HepG2 (cell line): ENCODE data around the gene COPB2. TPM values are rescaled to one million over a fixed set of nuclear protein-coding genes. Genes with fewer than 3 reads are reported as not detected.

Experiments used
- ATAC-seq: fragments of 200-7000 bp; cut with Tn5 transposase; 3 replicates; pipeline ENCODE4 v1.9.1; 2020; ENCODE audit warnings: mild to moderate bottlenecking, moderate library complexity
- BruUV-seq: library from RNA; stranded (reverse); fragments of 400-500 nt; replicated peaks from 2 replicates; lab custom pipeline; 2021; lab: Mats Ljungman, UMichigan
- CTCF ChIA-PET: fragments of 300-600 bp; formaldehyde crosslinking; extraction: SDS; loops from one replicate; lab custom pipeline; 2021; ENCODE audit warnings: low total read pairs, inconsistent platforms, low intra/inter-chr PET ratio; lab: Yijun Ruan, JAX
- POLR2A ChIA-PET: fragments of 350-600 bp; sonication (Branson Sonifier 250); formaldehyde crosslinking; loops from one replicate; lab custom pipeline; 2020; ENCODE audit warnings: antibody characterized with exemption, inconsistent platforms; lab: Yijun Ruan, JAX
- DNase-seq: peaks from one replicate; pipeline ENCODE4 v3.0.0-alpha.2; 2015; ENCODE audit warnings: low spot score
- FAIRE-seq: peaks from 3 replicates; lab custom pipeline; 2011; peaks lifted over from hg19 to GRCh38; lab: Jason Lieb, UNC
- H2AFZ ChIP-seq: one replicate; pipeline ENCODE4 v1.6.1; 2011; ENCODE audit warnings: low read length, inconsistent platforms
- H3K27ac ChIP-seq: fragments of 300-600 bp; 3 replicates; pipeline ENCODE4 v1.8.0; 2011; ENCODE audit warnings: mixed run types, mild to moderate bottlenecking, mixed read lengths, low read length, inconsistent platforms; ENCODE audit not compliant: insufficient read depth; ENCODE audit errors: extremely low read length
- H3K27me3 ChIP-seq, 2 experiments: fragments of 200-600 bp in 1 of 2; 2 replicates in 1 of 2; 3 replicates in 1 of 2; pipeline versions ENCODE4 v1.6.0 to v1.8.0; 2011; ENCODE audit warnings: low read length in 2 of 2, mild to moderate bottlenecking in 2 of 2, moderate library complexity in 2 of 2, inconsistent platforms in 1 of 2; ENCODE audit not compliant: insufficient read depth in 2 of 2, control insufficient read depth in 1 of 2
- H3K36me3 ChIP-seq, 2 experiments: fragments of 200-600 bp in 1 of 2; replicated peaks in 1 of 2; 2 replicates in 1 of 2; 3 replicates in 1 of 2; pipeline versions ENCODE4 v1.5.1 to v1.8.0; 2011; ENCODE audit warnings: low read length in 2 of 2, inconsistent platforms in 1 of 2; ENCODE audit not compliant: insufficient read depth in 2 of 2, control insufficient read depth in 1 of 2
- H3K4me1 ChIP-seq: 2 replicates; pipeline ENCODE4 v1.5.1; 2012; ENCODE audit warnings: low read length, inconsistent platforms; ENCODE audit not compliant: insufficient read depth
- H3K4me2 ChIP-seq: 2 replicates; pipeline ENCODE4 v1.6.0; 2011; ENCODE audit warnings: low read depth, low read length, inconsistent platforms
- H3K4me3 ChIP-seq, 3 experiments: fragments of 200-600 bp in 1 of 3; sonication (generic), shearing (Covaris generic) in 1 of 3; replicated peaks in 1 of 3; 2 replicates each; pipeline ENCODE4 v1.5.1; 2011 to 2016; ENCODE audit warnings: low read length in 3 of 3, inconsistent platforms in 2 of 3, low read depth in 2 of 3, mild to moderate bottlenecking in 2 of 3, control low read depth in 1 of 3, mixed read lengths in 1 of 3; ENCODE audit not compliant: insufficient read depth in 1 of 3
- H3K79me2 ChIP-seq: one replicate; pipeline ENCODE4 v1.6.1; 2011; ENCODE audit warnings: low read length, inconsistent platforms; ENCODE audit not compliant: insufficient read depth
- H3K9ac ChIP-seq: 2 replicates; pipeline ENCODE4 v1.6.0; 2011; ENCODE audit warnings: mild to moderate bottlenecking, low read depth, low read length, inconsistent platforms; ENCODE audit not compliant: insufficient read depth
- H3K9me3 ChIP-seq: 2 replicates; pipeline ENCODE4 v1.5.1; 2012; ENCODE audit warnings: mild to moderate bottlenecking, low read length
- H4K20me1 ChIP-seq: 2 replicates; pipeline ENCODE4 v1.6.0; 2011; ENCODE audit warnings: inconsistent platforms, mild to moderate bottlenecking, low read length, moderate library complexity; ENCODE audit not compliant: insufficient read depth
- IRF9 ChIP-seq: sonication (generic); formaldehyde crosslinking; IDR thresholded peaks from 2 replicates; pipeline ENCODE4 v1.8.0; 2022; ENCODE audit warnings: missing genetic modification reagents, mild to moderate bottlenecking, borderline replicate concordance
- PLSCR1 ChIP-seq: sonication (generic); formaldehyde crosslinking; IDR thresholded peaks from 2 replicates; pipeline ENCODE4 v1.5.0; 2020; ENCODE audit warnings: missing genetic modification reagents, mild to moderate bottlenecking, borderline replicate concordance
- TBX3 ChIP-seq: fragments of 450-650 bp; IDR thresholded peaks from 2 replicates; pipeline ENCODE4 v1.6.1; 2017; ENCODE audit warnings: antibody characterized with exemption, mild to moderate bottlenecking, inconsistent platforms, borderline replicate concordance
- ZFP36L2 ChIP-seq: sonication (generic); formaldehyde crosslinking; IDR thresholded peaks from 2 replicates; pipeline ENCODE4 v1.4.0; 2020; ENCODE audit warnings: missing genetic modification reagents
- ZNF207 ChIP-seq: fragments of 450-650 bp; IDR thresholded peaks from 2 replicates; pipeline ENCODE4 v1.6.1; 2016; ENCODE audit warnings: antibody characterized with exemption, borderline replicate concordance
- ZNF282 ChIP-seq: fragments of 450-650 bp; IDR thresholded peaks from 2 replicates; pipeline ENCODE4 v1.6.1; 2018; ENCODE audit not compliant: partially characterized antibody
- ZNF563 ChIP-seq: sonication (generic); formaldehyde crosslinking; IDR thresholded peaks from 2 replicates; pipeline ENCODE4 v1.8.0; 2022; ENCODE audit warnings: mild to moderate bottlenecking, moderate library complexity, missing genetic modification reagents
- ZNF772 ChIP-seq: sonication (generic); formaldehyde crosslinking; IDR thresholded peaks from 2 replicates; pipeline ENCODE4 v1.5.0; 2020; ENCODE audit warnings: mild to moderate bottlenecking, missing genetic modification reagents
- ZNF878 ChIP-seq: sonication (generic); formaldehyde crosslinking; IDR thresholded peaks from 2 replicates; pipeline ENCODE4 v1.8.1; 2023; ENCODE audit warnings: mild to moderate bottlenecking, missing genetic modification reagents, moderate library complexity
- ZZZ3 ChIP-seq: sonication (generic); formaldehyde crosslinking; IDR thresholded peaks from 2 replicates; pipeline ENCODE4 v1.4.0; 2020; ENCODE audit warnings: missing genetic modification reagents, mild to moderate bottlenecking, borderline replicate concordance
- WGBS: methylation state at CpG from one replicate; pipeline ENCODE4 v1.1.6; 2017; ENCODE audit warnings: low lambda C conversion rate; 5-methylcytosine and 5-hydroxymethylcytosine counted together
- in situ Hi-C: cut with HindIII; loops from 2 replicates; pipeline ENCODE4 v1.10.0; 2017; ENCODE audit warnings: low pct_unique_long_range_greater_than_20kb; ENCODE audit not compliant: extremely low pct_ligation_motif_present
- intact Hi-C: fragments of 100-400 bp; cut with micrococcal nuclease; formaldehyde crosslinking; loops from one replicate; pipeline ENCODE4 v1.10.0; 2022; ENCODE audit not compliant: unreplicated experiment
- polyA plus RNA-seq, 8 experiments: library from polyadenylated mRNA; depleted of rRNA in 3 of 8; stranded (reverse) in 7 of 8; unstranded in 1 of 8; fragments of >200 nt; fragmentation: Illumina TruSeq in 4 of 8; extraction: Trizol in 4 of 8; gene quantifications; 2 replicates each; pipeline versions ENCODE4 v1.2.1 to v1.2.3, GENCODE V29; 2011 to 2016; ENCODE audit warnings: low read depth in 4 of 8, missing spikeins in 1 of 8, mixed read lengths in 1 of 8; ENCODE audit not compliant: insufficient read depth in 1 of 8
- total RNA-seq, 5 experiments: library from RNA; depleted of rRNA; stranded (reverse); fragments of >200 nt; fragmentation: Illumina TruSeq; extraction: Trizol; gene quantifications; 2 replicates each; pipeline ENCODE4 v1.2.3, GENCODE V29; 2016; ENCODE audit warnings: low read depth in 1 of 5

COPB2 gene
- total and polyA plus RNA-seq, 2 of the 13 experiments (the other 11 are each of a cell fraction or from before 2014, with no cell fraction given): 83.3 to 217 TPM

- in situ Hi-C loops: no loop called here
- intact Hi-C loops: loop anchor here (10.0 kb wide), 1 partner anchor 116 kb away; no protein-coding TSS in a partner anchor
Observed at GRCh38 chr3:139320551-139321309, 68.7 kb downstream of the COPB2 start.

More at GRCh38 chr3:139320551-139321309, 68.7 kb downstream of the COPB2 start:
- no peak for ATAC-seq
- no peak overlapping the region for H2AFZ ChIP-seq
- no peaks in the 10 kb centered on the region for H4K20me1 ChIP-seq
- 45% methylated on average over 8 of the region's 8 CpGs for WGBS
- H3K4me2 ChIP-seq: no peak overlapping the region
- BruUV-seq: no TSS peak
- CTCF ChIA-PET: no interaction called here
- no peak overlapping the region for H3K9ac ChIP-seq
- no peak for FAIRE-seq
- no peak for TF ChIP-seq ZNF207
- no peak for TF ChIP-seq ZNF563 (CRISPR knock-in tag)
- no peak for TF ChIP-seq ZZZ3 (CRISPR knock-in tag)
- no peak for TF ChIP-seq ZFP36L2 (CRISPR knock-in tag)
- TF ChIP-seq ZNF282: no peak
- no peak for TF ChIP-seq ZNF772 (CRISPR knock-in tag)
- no peak for TF ChIP-seq ZNF878
- no peak for TF ChIP-seq IRF9 (CRISPR knock-in tag)
- no peak for TF ChIP-seq PLSCR1 (CRISPR knock-in tag)
- TF ChIP-seq TBX3: no peak
- TF ChIP-seq, all 625 proteins: peak for 0
- peaks cover 1 to 2% of the 10 kb centered on the region in 2 experiments; a peak in 3 of 5 replicates for H3K27me3 ChIP-seq
- no peaks in the 10 kb centered on the region for H3K4me1 ChIP-seq
- no peaks in the 10 kb centered on the region for H3K9me3 ChIP-seq
- no peak overlapping the region for H3K4me3 ChIP-seq
- no peaks in the 10 kb centered on the region for H3K36me3 ChIP-seq
- H3K79me2 ChIP-seq: no peaks in the 10 kb centered on the region
- no peak overlapping the region for H3K27ac ChIP-seq
- no peak for DNase-seq
- POLR2A ChIA-PET: no interaction called here
